ENCODE data around the gene NDRG2. TPM values are rescaled to one million over a fixed set of nuclear protein-coding genes. Genes with fewer than 3 reads are reported as not detected.
A peak's percentile ranks its signal among the peaks of the same experiment; 100 is the strongest.

The NDRG2 gene
- total RNA-seq, 1 donor from 2014 or later: 11.8 TPM

GRCh38 chr14:20976291-20976690, 48.6 kb downstream of the NDRG2 start:
- Mint-ChIP-seq H3K36me3 (ENCODE audit: low read depth, unreplicated experiment) (no peaks in the 10 kb centered on the region), H3K27ac (ENCODE audit: unreplicated experiment) (no peak overlapping the region), H3K27me3 (ENCODE audit: low read depth, unreplicated experiment) (no peaks in the 10 kb centered on the region), H3K9me3 (ENCODE audit: unreplicated experiment) (no peaks in the 10 kb centered on the region), H3K4me3 (ENCODE audit: unreplicated experiment) (no peak overlapping the region), H3K4me1 (ENCODE audit: low read depth, unreplicated experiment) (peaks cover 38% of the 10 kb centered on the region)
- Histone ChIP-seq H3K9me3 (ENCODE audit: insufficient read depth, low read depth, low read length) (no peaks in the 10 kb centered on the region), H4K20me1 (ENCODE audit: insufficient read depth, low read length) (no peaks in the 10 kb centered on the region), H3K4me1 (ENCODE audit: insufficient read depth, low read length) (peaks cover 19% of the 10 kb centered on the region), H3K27ac (ENCODE audit: low read depth, low read length) (no peak overlapping the region), H3K9ac (ENCODE audit: low read length) (no peak overlapping the region), H3K4me2 (ENCODE audit: low read length) (no peak overlapping the region), H2AFZ (ENCODE audit: low read depth, low read length) (no peak overlapping the region), H3K36me3 (ENCODE audit: insufficient read depth, low read length) (no peaks in the 10 kb centered on the region), H3K79me2 (ENCODE audit: insufficient read depth, low read length) (no peaks in the 10 kb centered on the region), H3K27me3 (ENCODE audit: insufficient read depth, low read length) (no peaks in the 10 kb centered on the region), H3K4me3 (ENCODE audit: insufficient read depth, low read depth, low read length) (no peak overlapping the region)
- FAIRE-seq: no peak
- TF ChIP-seq, protein P1, sequence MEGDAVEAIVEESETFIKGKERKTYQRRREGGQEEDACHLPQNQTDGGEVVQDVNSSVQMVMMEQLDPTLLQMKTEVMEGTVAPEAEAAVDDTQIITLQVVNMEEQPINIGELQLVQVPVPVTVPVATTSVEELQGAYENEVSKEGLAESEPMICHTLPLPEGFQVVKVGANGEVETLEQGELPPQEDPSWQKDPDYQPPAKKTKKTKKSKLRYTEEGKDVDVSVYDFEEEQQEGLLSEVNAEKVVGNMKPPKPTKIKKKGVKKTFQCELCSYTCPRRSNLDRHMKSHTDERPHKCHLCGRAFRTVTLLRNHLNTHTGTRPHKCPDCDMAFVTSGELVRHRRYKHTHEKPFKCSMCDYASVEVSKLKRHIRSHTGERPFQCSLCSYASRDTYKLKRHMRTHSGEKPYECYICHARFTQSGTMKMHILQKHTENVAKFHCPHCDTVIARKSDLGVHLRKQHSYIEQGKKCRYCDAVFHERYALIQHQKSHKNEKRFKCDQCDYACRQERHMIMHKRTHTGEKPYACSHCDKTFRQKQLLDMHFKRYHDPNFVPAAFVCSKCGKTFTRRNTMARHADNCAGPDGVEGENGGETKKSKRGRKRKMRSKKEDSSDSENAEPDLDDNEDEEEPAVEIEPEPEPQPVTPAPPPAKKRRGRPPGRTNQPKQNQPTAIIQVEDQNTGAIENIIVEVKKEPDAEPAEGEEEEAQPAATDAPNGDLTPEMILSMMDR (IDR thresholded peaks at IDR 0.05; ENCODE audit: insufficient read depth, low read depth, low read length): no peak
- TF ChIP-seq EZH2 (IDR thresholded peaks at IDR 0.05; ENCODE audit: insufficient read depth, low read length): no peak
- no peak for DNase-seq (ENCODE audit: low read depth)

- peaks cover 19% of the 10 kb centered on the region for H3K4me1 ChIP-seq (ENCODE audit: insufficient read depth, low read length)
- H3K4me3 Mint-ChIP-seq (ENCODE audit: unreplicated experiment): peak overlapping the region; percentile 4
- no peak overlapping the region for H3K27ac ChIP-seq (ENCODE audit: low read depth, low read length)
- peaks cover 5% of the 10 kb centered on the region for H3K27me3 Mint-ChIP-seq (ENCODE audit: low read depth, unreplicated experiment)
- H3K36me3 ChIP-seq (ENCODE audit: insufficient read depth, low read length): no peaks in the 10 kb centered on the region
- no peaks in the 10 kb centered on the region for H3K9me3 Mint-ChIP-seq (ENCODE audit: unreplicated experiment)
- peaks cover 3% of the 10 kb centered on the region for H3K27me3 ChIP-seq (ENCODE audit: insufficient read depth, low read length)
- H4K20me1 ChIP-seq (ENCODE audit: insufficient read depth, low read length): no peaks in the 10 kb centered on the region
- peaks cover 4% of the 10 kb centered on the region for H3K36me3 Mint-ChIP-seq (ENCODE audit: low read depth, unreplicated experiment)
- peaks cover 40% of the 10 kb centered on the region for H3K4me1 Mint-ChIP-seq (ENCODE audit: low read depth, unreplicated experiment)
- no peak for DNase-seq (ENCODE audit: low read depth)
- peak overlapping the region; percentile 42 for H3K27ac Mint-ChIP-seq (ENCODE audit: unreplicated experiment)
- H3K9ac ChIP-seq (ENCODE audit: low read length): no peak overlapping the region
- no peaks in the 10 kb centered on the region for H3K9me3 ChIP-seq (ENCODE audit: insufficient read depth, low read depth, low read length)
- no peak overlapping the region for H2AFZ ChIP-seq (ENCODE audit: low read depth, low read length)
- no peak for FAIRE-seq
- no peak overlapping the region for H3K4me2 ChIP-seq (ENCODE audit: low read length)
- TF ChIP-seq, protein P1 (IDR thresholded peaks at IDR 0.05; ENCODE audit: insufficient read depth, low read depth, low read length): no peak
- no peak for TF ChIP-seq EZH2 (IDR thresholded peaks at IDR 0.05; ENCODE audit: insufficient read depth, low read length)
- H3K79me2 ChIP-seq (ENCODE audit: insufficient read depth, low read length): no peaks in the 10 kb centered on the region
- no peak overlapping the region for H3K4me3 ChIP-seq (ENCODE audit: insufficient read depth, low read depth, low read length)
Observed at GRCh38 chr14:20973501-20973900, 51.4 kb downstream of the NDRG2 start.

DNA sequence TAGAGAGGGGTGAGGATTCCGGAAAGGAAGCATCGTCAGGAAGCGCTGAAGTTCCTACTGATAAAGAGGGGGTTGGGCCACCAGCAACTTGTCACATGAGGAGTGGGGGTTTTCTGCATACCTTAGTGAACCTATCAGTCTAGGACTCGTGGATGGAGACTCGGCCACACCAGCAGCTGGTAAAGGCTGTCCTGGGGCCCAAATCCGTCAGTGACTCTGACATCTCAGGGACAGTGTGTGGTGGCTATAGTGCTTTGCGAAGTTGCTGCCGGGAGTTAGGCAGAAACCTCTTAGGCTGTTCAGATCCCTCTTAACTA, 53.2 kb downstream of the NDRG2 start:
- DNase-seq (ENCODE audit: low read depth): no peak
- Histone ChIP-seq H3K9ac (ENCODE audit: low read length) (peak overlapping the region; percentile 84), H3K27me3 (ENCODE audit: insufficient read depth, low read length) (peaks cover 13% of the 10 kb centered on the region), H3K36me3 (ENCODE audit: insufficient read depth, low read length) (no peaks in the 10 kb centered on the region), H2AFZ (ENCODE audit: low read depth, low read length) (peak overlapping the region; percentile 98), H3K27ac (ENCODE audit: low read depth, low read length) (no peak overlapping the region), H3K4me1 (ENCODE audit: insufficient read depth, low read length) (peaks cover 19% of the 10 kb centered on the region), H3K4me3 (ENCODE audit: insufficient read depth, low read depth, low read length) (peak overlapping the region; percentile 78), H3K4me2 (ENCODE audit: low read length) (peak overlapping the region; percentile 98), H3K9me3 (ENCODE audit: insufficient read depth, low read depth, low read length) (no peaks in the 10 kb centered on the region), H4K20me1 (ENCODE audit: insufficient read depth, low read length) (no peaks in the 10 kb centered on the region), H3K79me2 (ENCODE audit: insufficient read depth, low read length) (no peaks in the 10 kb centered on the region)
- no peak for TF ChIP-seq EZH2 (IDR thresholded peaks at IDR 0.05; ENCODE audit: insufficient read depth, low read length)
- TF ChIP-seq, protein P1 (IDR thresholded peaks at IDR 0.05; ENCODE audit: insufficient read depth, low read depth, low read length): no peak
- H3K4me3 Mint-ChIP-seq (ENCODE audit: unreplicated experiment): peak overlapping the region; percentile 89
- FAIRE-seq: no peak
- H3K4me1 Mint-ChIP-seq (ENCODE audit: low read depth, unreplicated experiment): peaks cover 31% of the 10 kb centered on the region
- peak overlapping the region; percentile 89 for H3K27ac Mint-ChIP-seq (ENCODE audit: unreplicated experiment)
- H3K27me3 Mint-ChIP-seq (ENCODE audit: low read depth, unreplicated experiment): peaks cover 17% of the 10 kb centered on the region
- H3K9me3 Mint-ChIP-seq (ENCODE audit: unreplicated experiment): no peaks in the 10 kb centered on the region
- H3K36me3 Mint-ChIP-seq (ENCODE audit: low read depth, unreplicated experiment): peaks cover 5% of the 10 kb centered on the region
